Astrocyte (in vitro differentiated cells and primary cell): ENCODE data around the gene ANAPC10. TPM values are rescaled to one million over a fixed set of nuclear protein-coding genes. Genes with fewer than 3 reads are reported as not detected.
A peak's percentile ranks its signal among the peaks of the same experiment; 100 is the strongest.

ENCODE experiments used
- DNase-seq: peaks from one replicate; pipeline ENCODE4 v3.0.0-alpha.2; 2010; ENCODE audit warnings: low read depth
- FAIRE-seq: peaks from 2 replicates; lab custom pipeline; 2011; peaks lifted over from hg19 to GRCh38; lab: Jason Lieb, UNC
- H2AFZ ChIP-seq: 2 replicates; pipeline ENCODE4 v1.6.0; 2012; ENCODE audit warnings: low read depth, low read length, inconsistent platforms
- H3K27ac ChIP-seq: 2 replicates; pipeline ENCODE4 v1.5.1; 2011; ENCODE audit warnings: low read depth, low read length, inconsistent platforms
- H3K27me3 ChIP-seq: 2 replicates; pipeline ENCODE4 v1.6.0; 2011; ENCODE audit warnings: low read length, inconsistent platforms; ENCODE audit not compliant: insufficient read depth
- H3K36me3 ChIP-seq: 2 replicates; pipeline ENCODE4 v1.5.1; 2011; ENCODE audit warnings: low read length, inconsistent platforms; ENCODE audit not compliant: insufficient read depth
- H3K4me1 ChIP-seq: 2 replicates; pipeline ENCODE4 v1.5.1; 2011; ENCODE audit warnings: low read length, inconsistent platforms; ENCODE audit not compliant: insufficient read depth
- H3K4me2 ChIP-seq: 2 replicates; pipeline ENCODE4 v1.6.0; 2012; ENCODE audit warnings: low read length, inconsistent platforms
- H3K4me3 ChIP-seq: 2 replicates; pipeline ENCODE4 v1.5.1; 2011; ENCODE audit warnings: low read depth, mild to moderate bottlenecking, low read length, inconsistent platforms; ENCODE audit not compliant: insufficient read depth
- H3K79me2 ChIP-seq: 2 replicates; pipeline ENCODE4 v1.6.0; 2012; ENCODE audit warnings: mild to moderate bottlenecking, low read length, inconsistent platforms; ENCODE audit not compliant: insufficient read depth
- H3K9ac ChIP-seq: 2 replicates; pipeline ENCODE4 v1.6.0; 2012; ENCODE audit warnings: mild to moderate bottlenecking, low read length, inconsistent platforms
- H3K9me3 ChIP-seq: 2 replicates; pipeline ENCODE4 v1.5.1; 2012; ENCODE audit warnings: low read depth, mild to moderate bottlenecking, low read length, inconsistent platforms; ENCODE audit not compliant: insufficient read depth
- H4K20me1 ChIP-seq: 2 replicates; pipeline ENCODE4 v1.6.0; 2012; ENCODE audit warnings: low read length, inconsistent platforms; ENCODE audit not compliant: insufficient read depth
- H3K27ac Mint-ChIP-seq: one replicate; pipeline ENCODE4 v1.8.0; 2021; ENCODE audit warnings: mild to moderate bottlenecking, mixed read lengths; ENCODE audit not compliant: unreplicated experiment
- H3K27me3 Mint-ChIP-seq: one replicate; pipeline ENCODE4 v1.8.0; 2021; ENCODE audit warnings: low read depth, mixed read lengths; ENCODE audit not compliant: unreplicated experiment
- H3K36me3 Mint-ChIP-seq: one replicate; pipeline ENCODE4 v1.8.0; 2021; ENCODE audit warnings: low read depth, mixed read lengths; ENCODE audit not compliant: unreplicated experiment
- H3K4me1 Mint-ChIP-seq: one replicate; pipeline ENCODE4 v1.8.0; 2021; ENCODE audit warnings: low read depth, mixed read lengths; ENCODE audit not compliant: unreplicated experiment
- H3K4me3 Mint-ChIP-seq: one replicate; pipeline ENCODE4 v1.8.0; 2021; ENCODE audit warnings: mild to moderate bottlenecking, moderate library complexity, mixed read lengths; ENCODE audit not compliant: unreplicated experiment
- H3K9me3 Mint-ChIP-seq: one replicate; pipeline ENCODE4 v1.8.0; 2021; ENCODE audit warnings: mild to moderate bottlenecking, mixed read lengths; ENCODE audit not compliant: unreplicated experiment
- EZH2 ChIP-seq: IDR thresholded peaks from 2 replicates; pipeline ENCODE4 v1.6.1; 2012; ENCODE audit warnings: mild to moderate bottlenecking, low read length, inconsistent platforms; ENCODE audit not compliant: insufficient read depth
- total RNA-seq: library from RNA; stranded (reverse); gene quantifications from 2 replicates; pipeline ENCODE4 v1.2.1, GENCODE V29; 2021
- TF ChIP-seq, protein P1 (sequence below): IDR thresholded peaks from 2 replicates; pipeline ENCODE4 v1.5.1; 2011; ENCODE audit warnings: low read depth, mild to moderate bottlenecking, inconsistent platforms, low read length, moderate library complexity; ENCODE audit not compliant: insufficient read depth

The ANAPC10 gene
- total RNA-seq, 1 donor from 2014 or later: 19.5 TPM

DNA sequence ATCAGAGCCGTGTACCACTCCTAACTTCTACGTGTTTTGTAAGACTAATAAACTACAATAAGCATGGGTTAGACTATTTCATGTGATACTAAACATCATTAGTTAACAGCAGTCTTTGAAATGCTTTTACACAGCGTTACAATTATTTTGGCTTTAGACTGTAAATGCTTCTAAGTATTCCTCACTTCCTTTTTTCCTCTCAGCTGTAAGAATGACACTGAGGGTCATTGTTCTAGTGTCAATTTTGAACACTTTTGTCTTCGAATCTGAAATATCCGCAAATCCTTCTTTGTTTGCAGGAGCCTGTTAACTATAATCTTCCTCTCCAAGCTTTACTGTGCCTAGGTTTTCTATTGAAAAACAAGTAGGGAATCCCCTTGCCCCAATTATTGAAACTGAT, 1.7 kb upstream of the ANAPC10 start:
- Histone ChIP-seq H3K4me3 (peak overlapping the region; percentile 98), H3K79me2 (peaks cover 89% of the 10 kb centered on the region), H3K4me2 (peak overlapping the region; percentile 90), H3K9me3 (no peaks in the 10 kb centered on the region), H3K27ac (peak overlapping the region; percentile 96), H3K4me1 (peaks cover 14% of the 10 kb centered on the region), H2AFZ (no peak overlapping the region), H4K20me1 (peaks cover 36% of the 10 kb centered on the region), H3K36me3 (peaks cover 9% of the 10 kb centered on the region), H3K9ac (peak overlapping the region; percentile 95), H3K27me3 (no peaks in the 10 kb centered on the region)
- no peak overlapping the region for H3K27ac Mint-ChIP-seq
- FAIRE-seq (no peak), DNase-seq (peak; percentile 26)
- no peaks in the 10 kb centered on the region for H3K9me3 Mint-ChIP-seq
- peaks cover 4% of the 10 kb centered on the region for H3K36me3 Mint-ChIP-seq
- TF ChIP-seq, protein P1, sequence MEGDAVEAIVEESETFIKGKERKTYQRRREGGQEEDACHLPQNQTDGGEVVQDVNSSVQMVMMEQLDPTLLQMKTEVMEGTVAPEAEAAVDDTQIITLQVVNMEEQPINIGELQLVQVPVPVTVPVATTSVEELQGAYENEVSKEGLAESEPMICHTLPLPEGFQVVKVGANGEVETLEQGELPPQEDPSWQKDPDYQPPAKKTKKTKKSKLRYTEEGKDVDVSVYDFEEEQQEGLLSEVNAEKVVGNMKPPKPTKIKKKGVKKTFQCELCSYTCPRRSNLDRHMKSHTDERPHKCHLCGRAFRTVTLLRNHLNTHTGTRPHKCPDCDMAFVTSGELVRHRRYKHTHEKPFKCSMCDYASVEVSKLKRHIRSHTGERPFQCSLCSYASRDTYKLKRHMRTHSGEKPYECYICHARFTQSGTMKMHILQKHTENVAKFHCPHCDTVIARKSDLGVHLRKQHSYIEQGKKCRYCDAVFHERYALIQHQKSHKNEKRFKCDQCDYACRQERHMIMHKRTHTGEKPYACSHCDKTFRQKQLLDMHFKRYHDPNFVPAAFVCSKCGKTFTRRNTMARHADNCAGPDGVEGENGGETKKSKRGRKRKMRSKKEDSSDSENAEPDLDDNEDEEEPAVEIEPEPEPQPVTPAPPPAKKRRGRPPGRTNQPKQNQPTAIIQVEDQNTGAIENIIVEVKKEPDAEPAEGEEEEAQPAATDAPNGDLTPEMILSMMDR: no peak
- TF ChIP-seq EZH2: no peak
- H3K27me3 Mint-ChIP-seq: no peaks in the 10 kb centered on the region
- peak overlapping the region; percentile 98 for H3K4me3 Mint-ChIP-seq
- H3K4me1 Mint-ChIP-seq: peaks cover 7% of the 10 kb centered on the region

DNA sequence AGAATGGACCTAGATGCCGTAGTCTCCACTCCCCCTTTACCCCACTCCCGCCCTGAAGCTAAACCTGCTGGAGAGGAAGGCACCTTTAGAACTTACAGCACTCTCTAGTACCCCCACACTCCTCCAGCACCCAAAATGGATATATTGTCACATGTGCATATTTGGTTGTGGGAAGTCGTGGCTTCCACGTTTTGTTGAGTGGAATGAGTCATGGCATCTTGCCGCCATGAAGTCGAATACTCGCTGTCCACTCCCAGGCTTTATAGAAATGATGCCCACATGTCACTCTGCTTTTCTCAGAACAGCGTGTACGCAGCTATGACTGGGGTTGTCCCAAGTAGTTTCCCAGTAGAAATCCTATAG, 660 bp upstream of the ANAPC10 start:
- Mint-ChIP-seq H3K27ac (peak overlapping the region; percentile 99), H3K36me3 (peaks cover 9% of the 10 kb centered on the region), H3K4me1 (peaks cover 7% of the 10 kb centered on the region), H3K4me3 (peak overlapping the region; percentile 98), H3K9me3 (peaks cover 3% of the 10 kb centered on the region), H3K27me3 (no peaks in the 10 kb centered on the region)
- Histone ChIP-seq H2AFZ (peak overlapping the region; percentile 90), H3K27ac (peak overlapping the region; percentile 96), H3K36me3 (peaks cover 5% of the 10 kb centered on the region), H4K20me1 (peaks cover 33% of the 10 kb centered on the region), H3K9me3 (no peaks in the 10 kb centered on the region), H3K4me3 (peak overlapping the region; percentile 98), H3K9ac (peak overlapping the region; percentile 95), H3K27me3 (no peaks in the 10 kb centered on the region), H3K4me1 (peaks cover 14% of the 10 kb centered on the region), H3K79me2 (peaks cover 86% of the 10 kb centered on the region), H3K4me2 (peak overlapping the region; percentile 90)
- FAIRE-seq (peak; percentile 62), DNase-seq (peak; percentile 64)
- TF ChIP-seq, protein P1: no peak
- no peak for TF ChIP-seq EZH2

DNA sequence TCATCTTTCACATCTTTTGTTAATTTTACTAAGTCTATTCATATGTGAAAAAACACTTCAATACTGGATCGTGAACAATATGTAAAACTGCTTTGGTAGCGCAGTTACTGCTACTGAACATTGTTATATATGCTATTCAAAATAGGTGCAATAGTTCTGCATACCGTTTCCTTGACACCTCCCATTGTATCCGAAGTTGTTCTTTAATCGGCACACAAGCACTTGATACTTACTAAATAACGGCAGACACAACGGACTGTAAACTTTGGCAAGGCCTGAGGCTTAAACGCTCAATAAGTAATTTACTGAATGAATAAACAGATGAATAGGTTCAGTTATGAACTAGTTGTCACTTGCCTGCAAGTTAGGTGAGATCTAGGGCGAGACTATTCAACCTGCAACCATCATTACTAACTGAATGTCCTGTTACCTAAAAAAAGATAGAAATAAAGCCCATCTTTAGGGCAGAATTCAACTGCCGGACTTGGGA, 620 bp downstream of the ANAPC10 start:
- Mint-ChIP-seq H3K36me3 (peaks cover 16% of the 10 kb centered on the region), H3K4me3 (peak overlapping the region; percentile 98), H3K4me1 (peaks cover 7% of the 10 kb centered on the region), H3K27ac (peak overlapping the region; percentile 99), H3K9me3 (peaks cover 8% of the 10 kb centered on the region), H3K27me3 (no peaks in the 10 kb centered on the region)
- H3K79me2 ChIP-seq: peaks cover 86% of the 10 kb centered on the region
- TF ChIP-seq, protein P1: no peak
- TF ChIP-seq EZH2: no peak
- peak; percentile 83 for FAIRE-seq
- peak overlapping the region; percentile 90 for H3K4me2 ChIP-seq
- no peaks in the 10 kb centered on the region for H3K27me3 ChIP-seq
- H4K20me1 ChIP-seq: peaks cover 22% of the 10 kb centered on the region
- peak overlapping the region; percentile 96 for H3K27ac ChIP-seq
- H3K9ac ChIP-seq: peak overlapping the region; percentile 95
- peak overlapping the region; percentile 90 for H2AFZ ChIP-seq
- peaks cover 14% of the 10 kb centered on the region for H3K4me1 ChIP-seq
- no peak for DNase-seq
- no peaks in the 10 kb centered on the region for H3K9me3 ChIP-seq
- H3K4me3 ChIP-seq: peak overlapping the region; percentile 98
- H3K36me3 ChIP-seq: peaks cover 15% of the 10 kb centered on the region
